ENCODE measurements around the gene SRP9. TPM values are rescaled to one million over a fixed set of nuclear protein-coding genes. Genes with fewer than 3 reads are reported as not detected.

Gene SRP9
- total and polyA plus RNA-seq, 10 of the 15 experiments (the other 5 are each of a cell fraction or from before 2014, with no cell fraction given), result 248 to 1,200 (median 514) TPM

- no peak overlapping the region for H3K4me2 ChIP-seq (ENCODE audit: control insufficient read depth, insufficient read depth)
- no peak for TF ChIP-seq ETV6 (conservative IDR thresholded peaks at IDR 0.05 in 1 of 2, IDR thresholded peaks at IDR 0.05 in 1 of 2; ENCODE audit: borderline replicate concordance in 1 of 2, low read depth in 1 of 2)
- TF ChIP-seq GABPA (IDR thresholded peaks at IDR 0.05; ENCODE audit: low read depth), result no peak
- TF ChIP-seq BCL3 (IDR thresholded peaks at IDR 0.05; ENCODE audit: borderline replicate concordance, insufficient read depth, low read depth, low read length, poor library complexity, severe bottlenecking), result no peak
- TF ChIP-seq BACH1 (IDR thresholded peaks at IDR 0.05; ENCODE audit: borderline replicate concordance), result no peak
- TF ChIP-seq YY1 (IDR thresholded peaks at IDR 0.05; ENCODE audit: low read depth, low read length), result no peak
- no peak for TF ChIP-seq BCL11A (IDR thresholded peaks at IDR 0.05; ENCODE audit: low read depth, low read length)
- no peak for TF ChIP-seq KDM1A (IDR thresholded peaks at IDR 0.05; ENCODE audit: borderline replicate concordance)
- no peak for TF ChIP-seq NFXL1 (IDR thresholded peaks at IDR 0.05; ENCODE audit: borderline replicate concordance)
- TF ChIP-seq LARP7 (IDR thresholded peaks at IDR 0.05), result no peak
- TF ChIP-seq ATF7 (IDR thresholded peaks at IDR 0.05; ENCODE audit: low read depth), result no peak
- TF ChIP-seq NR2C1 (IDR thresholded peaks at IDR 0.05), result no peak
- TF ChIP-seq RCOR1 (conservative IDR thresholded peaks at IDR 0.05; ENCODE audit: low read depth, low read length), result no peak
- TF ChIP-seq SMAD1 (IDR thresholded peaks at IDR 0.05; ENCODE audit: low read depth, partially characterized antibody), result no peak
- TF ChIP-seq SPI1 (IDR thresholded peaks at IDR 0.05; ENCODE audit: borderline replicate concordance, insufficient read depth, low read depth, low read length), result no peak
- TF ChIP-seq TAF1 (IDR thresholded peaks at IDR 0.05; ENCODE audit: borderline replicate concordance, low read depth, low read length), result no peak
- no peak for TF ChIP-seq STAT1 (conservative IDR thresholded peaks at IDR 0.05)
- TF ChIP-seq, protein P1, sequence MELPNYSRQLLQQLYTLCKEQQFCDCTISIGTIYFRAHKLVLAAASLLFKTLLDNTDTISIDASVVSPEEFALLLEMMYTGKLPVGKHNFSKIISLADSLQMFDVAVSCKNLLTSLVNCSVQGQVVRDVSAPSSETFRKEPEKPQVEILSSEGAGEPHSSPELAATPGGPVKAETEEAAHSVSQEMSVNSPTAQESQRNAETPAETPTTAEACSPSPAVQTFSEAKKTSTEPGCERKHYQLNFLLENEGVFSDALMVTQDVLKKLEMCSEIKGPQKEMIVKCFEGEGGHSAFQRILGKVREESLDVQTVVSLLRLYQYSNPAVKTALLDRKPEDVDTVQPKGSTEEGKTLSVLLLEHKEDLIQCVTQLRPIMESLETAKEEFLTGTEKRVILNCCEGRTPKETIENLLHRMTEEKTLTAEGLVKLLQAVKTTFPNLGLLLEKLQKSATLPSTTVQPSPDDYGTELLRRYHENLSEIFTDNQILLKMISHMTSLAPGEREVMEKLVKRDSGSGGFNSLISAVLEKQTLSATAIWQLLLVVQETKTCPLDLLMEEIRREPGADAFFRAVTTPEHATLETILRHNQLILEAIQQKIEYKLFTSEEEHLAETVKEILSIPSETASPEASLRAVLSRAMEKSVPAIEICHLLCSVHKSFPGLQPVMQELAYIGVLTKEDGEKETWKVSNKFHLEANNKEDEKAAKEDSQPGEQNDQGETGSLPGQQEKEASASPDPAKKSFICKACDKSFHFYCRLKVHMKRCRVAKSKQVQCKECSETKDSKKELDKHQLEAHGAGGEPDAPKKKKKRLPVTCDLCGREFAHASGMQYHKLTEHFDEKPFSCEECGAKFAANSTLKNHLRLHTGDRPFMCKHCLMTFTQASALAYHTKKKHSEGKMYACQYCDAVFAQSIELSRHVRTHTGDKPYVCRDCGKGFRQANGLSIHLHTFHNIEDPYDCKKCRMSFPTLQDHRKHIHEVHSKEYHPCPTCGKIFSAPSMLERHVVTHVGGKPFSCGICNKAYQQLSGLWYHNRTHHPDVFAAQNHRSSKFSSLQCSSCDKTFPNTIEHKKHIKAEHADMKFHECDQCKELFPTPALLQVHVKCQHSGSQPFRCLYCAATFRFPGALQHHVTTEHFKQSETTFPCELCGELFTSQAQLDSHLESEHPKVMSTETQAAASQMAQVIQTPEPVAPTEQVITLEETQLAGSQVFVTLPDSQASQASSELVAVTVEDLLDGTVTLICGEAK (IDR thresholded peaks at IDR 0.05; ENCODE audit: borderline replicate concordance), result no peak
- no peak overlapping the region for H3K4me3 ChIP-seq
- no peaks in the 10 kb centered on the region for H3K79me2 ChIP-seq (ENCODE audit: control insufficient read depth, insufficient read depth, low read length)
- no peak overlapping the region for H3K27ac ChIP-seq (ENCODE audit: control insufficient read depth, insufficient read depth)
- no TSS peak for BruUV-seq (replicated peaks)
- FAIRE-seq (no peak), ATAC-seq (no peak), DNase-seq (ENCODE audit: low read depth, low spot score) (no peak)
- intact Hi-C loops (cut with micrococcal nuclease; ENCODE audit: unreplicated experiment), result no loop called here
- WGBS (ENCODE audit: insufficient coverage, insufficient replicate concordance, low lambda C conversion rate, missing lambda C conversion rate), result 88% methylated on average over 2 of the region's 3 CpGs
- H2AFZ ChIP-seq (ENCODE audit: control insufficient read depth, low read depth, low read length), result no peak overlapping the region
- in situ Hi-C loops (cut with MboI), result no loop called here
- no peaks in the 10 kb centered on the region for H3K4me1 ChIP-seq (ENCODE audit: control insufficient read depth, insufficient read depth, low read length)
- RAD21 ChIA-PET (ENCODE audit: unreplicated experiment), result no interaction called here
- POLR2A ChIA-PET, result no interaction called here
- H3K36me3 ChIP-seq (ENCODE audit: control insufficient read depth in 2 of 2, insufficient read depth in 2 of 2, low read length in 1 of 2), result no peaks in the 10 kb centered on the region
- H3K9ac ChIP-seq (ENCODE audit: control insufficient read depth, insufficient read depth, low read length), result no peak overlapping the region
- SMC1A ChIA-PET (ENCODE audit: uncharacterized antibody, unreplicated experiment), result interaction anchor here (0.7 kb wide), 1 partner anchor 27 kb away, joined by 3 read pairs; no protein-coding TSS in a partner anchor
- no peaks in the 10 kb centered on the region for H3K9me3 ChIP-seq (replicated peaks; ENCODE audit: control insufficient read depth, insufficient read depth, low read length)
- no peaks in the 10 kb centered on the region for H4K20me1 ChIP-seq (ENCODE audit: control insufficient read depth, insufficient read depth)
- H3K27me3 ChIP-seq (replicated peaks in 1 of 2; ENCODE audit: control insufficient read depth in 2 of 2, insufficient read depth in 2 of 2, low read length in 1 of 2), result no peaks in the 10 kb centered on the region; a peak in 1 of 4 replicates
- CTCF ChIA-PET, result no interaction called here
These were observed 40.5 kb upstream of the SRP9 start for GRCh38 chr1:225737161-225737560.
